CD4-positive, alpha-beta T cell (primary cell): ENCODE data around the gene TIMD4. TPM values are rescaled to one million over a fixed set of nuclear protein-coding genes. Genes with fewer than 3 reads are reported as not detected.

Source experiments
- ATAC-seq: fragments of 200-7000 bp; cut with Tn5 transposase; one replicate; pipeline ENCODE4 v1.10.0; 2022; ENCODE audit warnings: mild to moderate bottlenecking; ENCODE audit not compliant: poor library complexity
- CTCF ChIA-PET: fragments of 350-600 bp; sonication (Branson Sonifier 250); formaldehyde crosslinking; loops from one replicate; lab custom pipeline; 2021; ENCODE audit warnings: antibody characterized with exemption, inconsistent platforms; lab: Charles Lee
- POLR2A ChIA-PET: fragments of 350-600 bp; sonication (Branson Sonifier 250); formaldehyde crosslinking; loops from one replicate; lab custom pipeline; 2021; ENCODE audit warnings: antibody characterized with exemption, inconsistent platforms; lab: Charles Lee
- DNase-seq, 14 experiments: peaks; one replicate each; pipeline ENCODE4 v3.0.0-alpha.2; 2013 to 2020; ENCODE audit warnings: mixed read lengths in 2 of 14
- H3K27ac ChIP-seq, 2 donors: one replicate each; pipeline versions ENCODE4 v1.5.1 to v1.7.0; 2013; ENCODE audit warnings: low read length in 2 of 2, low read depth in 1 of 2, mild to moderate bottlenecking in 1 of 2
- H3K27me3 ChIP-seq, 2 experiments: 1 replicate in 1 of 2; 2 replicates in 1 of 2; pipeline versions ENCODE4 v1.6.1 to v1.7.0; 2013; ENCODE audit warnings: low read length in 2 of 2, control low read depth in 1 of 2, mild to moderate bottlenecking in 1 of 2, moderate library complexity in 1 of 2; ENCODE audit not compliant: insufficient read depth in 2 of 2, control insufficient read depth in 1 of 2
- H3K36me3 ChIP-seq: one replicate; pipeline ENCODE4 v1.6.1; 2013; ENCODE audit warnings: low read length, control low read depth; ENCODE audit not compliant: insufficient read depth
- H3K4me1 ChIP-seq: one replicate; pipeline ENCODE4 v1.6.1; 2013; ENCODE audit warnings: low read length, control low read depth; ENCODE audit not compliant: insufficient read depth
- H3K4me3 ChIP-seq: one replicate; pipeline ENCODE4 v1.5.1; 2013; ENCODE audit warnings: mild to moderate bottlenecking, low read length, moderate library complexity
- H3K9me3 ChIP-seq, 2 experiments: 1 replicate in 1 of 2; 2 replicates in 1 of 2; pipeline versions ENCODE4 v1.6.1 to v1.7.0; 2013; ENCODE audit warnings: low read length in 2 of 2, mild to moderate bottlenecking in 2 of 2, control low read depth in 1 of 2, moderate library complexity in 1 of 2; ENCODE audit not compliant: control insufficient read depth in 1 of 2, insufficient read depth in 1 of 2
- H3K27ac Mint-ChIP-seq: one replicate; pipeline ENCODE4 v1.8.0; 2020; ENCODE audit warnings: mixed read lengths
- H3K27me3 Mint-ChIP-seq: one replicate; pipeline ENCODE4 v1.8.0; 2021; ENCODE audit warnings: mixed read lengths
- H3K36me3 Mint-ChIP-seq: one replicate; pipeline ENCODE4 v1.8.0; 2021; ENCODE audit warnings: low read depth, mixed read lengths
- H3K4me1 Mint-ChIP-seq: one replicate; pipeline ENCODE4 v1.8.0; 2021; ENCODE audit warnings: low read depth, mixed read lengths
- H3K4me3 Mint-ChIP-seq: one replicate; pipeline ENCODE4 v1.8.0; 2020; ENCODE audit warnings: mild to moderate bottlenecking, mixed read lengths
- H3K9me3 Mint-ChIP-seq: one replicate; pipeline ENCODE4 v1.8.0; 2020; ENCODE audit warnings: mixed read lengths
- intact Hi-C, 2 experiments: fragments of 100-400 bp; cut with DNase I in 1 of 2; cut with micrococcal nuclease in 1 of 2; formaldehyde crosslinking; loops; one replicate each; pipeline versions ENCODE4 v1.15.1 to v1.9.0; 2023 to 2025; cut with DNase I, micrococcal nuclease
- total RNA-seq, 174 experiments: library from RNA in 2 of 174; stranded (reverse) in 2 of 174; gene quantifications; one replicate each; pipeline ENCODE4 v1.2.3 and lab custom pipeline; 2021 to 2026
- TF ChIP-seq, protein P1 (sequence below): fragments of 200-600 bp; IDR thresholded peaks from one replicate; pipeline ENCODE4 v1.8.0; 2022; ENCODE audit warnings: antibody characterized with exemption, mild to moderate bottlenecking

Gene TIMD4
- total RNA-seq, 2 experiments from 2014 or later = 1.6 to 2.0 TPM

GRCh38 chr5:156906807-156907206 is 56.2 kb downstream of the TIMD4 start:
- Histone ChIP-seq H3K4me3 (no peak overlapping the region), H3K27ac (no peak overlapping the region), H3K4me1 (no peaks in the 10 kb centered on the region), H3K36me3 (no peaks in the 10 kb centered on the region), H3K27me3 (no peaks in the 10 kb centered on the region), H3K9me3 (no peaks in the 10 kb centered on the region)
- intact Hi-C loops = no loop called here
- H3K27me3 Mint-ChIP-seq = no peaks in the 10 kb centered on the region
- ChIA-PET CTCF (no interaction called here), POLR2A (no interaction called here)
- ATAC-seq (no peak), DNase-seq (no peak)
- no peak overlapping the region for H3K4me3 Mint-ChIP-seq
- TF ChIP-seq, protein P1, sequence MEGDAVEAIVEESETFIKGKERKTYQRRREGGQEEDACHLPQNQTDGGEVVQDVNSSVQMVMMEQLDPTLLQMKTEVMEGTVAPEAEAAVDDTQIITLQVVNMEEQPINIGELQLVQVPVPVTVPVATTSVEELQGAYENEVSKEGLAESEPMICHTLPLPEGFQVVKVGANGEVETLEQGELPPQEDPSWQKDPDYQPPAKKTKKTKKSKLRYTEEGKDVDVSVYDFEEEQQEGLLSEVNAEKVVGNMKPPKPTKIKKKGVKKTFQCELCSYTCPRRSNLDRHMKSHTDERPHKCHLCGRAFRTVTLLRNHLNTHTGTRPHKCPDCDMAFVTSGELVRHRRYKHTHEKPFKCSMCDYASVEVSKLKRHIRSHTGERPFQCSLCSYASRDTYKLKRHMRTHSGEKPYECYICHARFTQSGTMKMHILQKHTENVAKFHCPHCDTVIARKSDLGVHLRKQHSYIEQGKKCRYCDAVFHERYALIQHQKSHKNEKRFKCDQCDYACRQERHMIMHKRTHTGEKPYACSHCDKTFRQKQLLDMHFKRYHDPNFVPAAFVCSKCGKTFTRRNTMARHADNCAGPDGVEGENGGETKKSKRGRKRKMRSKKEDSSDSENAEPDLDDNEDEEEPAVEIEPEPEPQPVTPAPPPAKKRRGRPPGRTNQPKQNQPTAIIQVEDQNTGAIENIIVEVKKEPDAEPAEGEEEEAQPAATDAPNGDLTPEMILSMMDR = no peak
- H3K36me3 Mint-ChIP-seq = no peaks in the 10 kb centered on the region
- no peaks in the 10 kb centered on the region for H3K9me3 Mint-ChIP-seq
- H3K4me1 Mint-ChIP-seq = no peaks in the 10 kb centered on the region
- H3K27ac Mint-ChIP-seq = no peak overlapping the region

DNA sequence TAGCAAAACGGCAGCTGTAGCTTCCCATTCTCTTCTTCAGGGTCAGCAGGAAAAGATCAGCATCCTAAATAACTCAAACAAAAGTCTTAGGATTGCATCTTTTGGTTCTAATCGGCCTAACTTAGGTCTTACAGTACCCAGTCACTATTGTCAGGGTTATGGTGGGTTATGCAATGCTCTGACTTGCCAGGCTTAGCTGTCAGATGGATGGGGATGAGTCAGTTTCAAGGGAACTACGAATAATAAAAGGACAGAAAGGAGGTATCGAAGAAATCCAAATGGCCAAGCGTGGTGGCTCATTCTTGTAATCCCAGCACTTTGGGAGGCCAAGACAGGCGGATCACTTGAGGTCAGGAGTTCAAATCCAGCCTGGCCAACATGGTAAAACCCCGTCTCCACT is 66.5 kb downstream of the TIMD4 start:
- Histone ChIP-seq H3K4me3 (no peak overlapping the region), H3K4me1 (peaks cover 2% of the 10 kb centered on the region), H3K9me3 (no peaks in the 10 kb centered on the region), H3K27ac (no peak overlapping the region), H3K36me3 (no peaks in the 10 kb centered on the region), H3K27me3 (no peaks in the 10 kb centered on the region)
- no peaks in the 10 kb centered on the region for H3K9me3 Mint-ChIP-seq
- TF ChIP-seq, protein P1 = no peak
- H3K4me1 Mint-ChIP-seq = peaks cover 19% of the 10 kb centered on the region
- ChIA-PET POLR2A (no interaction called here), CTCF (no interaction called here)
- no peak overlapping the region for H3K4me3 Mint-ChIP-seq
- no peaks in the 10 kb centered on the region for H3K27me3 Mint-ChIP-seq
- H3K27ac Mint-ChIP-seq = no peak overlapping the region
- H3K36me3 Mint-ChIP-seq = no peaks in the 10 kb centered on the region
- ATAC-seq = no peak
- no peak for DNase-seq
- intact Hi-C loops = no loop called here

GRCh38 chr5:156893517-156893916 is 69.5 kb downstream of the TIMD4 start:
- peaks cover 2% of the 10 kb centered on the region for H3K4me1 ChIP-seq
- no peaks in the 10 kb centered on the region for H3K36me3 Mint-ChIP-seq
- POLR2A ChIA-PET = no interaction called here
- no peaks in the 10 kb centered on the region for H3K27me3 ChIP-seq
- TF ChIP-seq, protein P1 = no peak
- no peak for ATAC-seq
- H3K4me1 Mint-ChIP-seq = peaks cover 19% of the 10 kb centered on the region
- H3K27me3 Mint-ChIP-seq = no peaks in the 10 kb centered on the region
- H3K4me3 ChIP-seq = no peak overlapping the region
- no peak overlapping the region for H3K27ac ChIP-seq
- no peaks in the 10 kb centered on the region for H3K36me3 ChIP-seq
- DNase-seq = no peak
- no peak overlapping the region for H3K4me3 Mint-ChIP-seq
- intact Hi-C loops = loop anchor here in 1 of 2 experiments (5.0 kb wide), 2 partner anchors 44 to 239 kb away; no protein-coding TSS in a partner anchor
- no peaks in the 10 kb centered on the region for H3K9me3 Mint-ChIP-seq
- CTCF ChIA-PET = interaction anchor here (0.7 kb wide), 1 partner anchor 8 kb away, joined by 6 read pairs; no protein-coding TSS in a partner anchor
- no peaks in the 10 kb centered on the region for H3K9me3 ChIP-seq
- no peak overlapping the region for H3K27ac Mint-ChIP-seq
